Renal cortical epithelial cell (primary cell): ENCODE results near the gene UBE2G1. TPM values are rescaled to one million over a fixed set of nuclear protein-coding genes. Genes with fewer than 3 reads are reported as not detected.
A peak's percentile ranks its signal among the peaks of the same experiment; 100 is the strongest.
"Not testable (repeated sequence)": the region's sequence is repeated elsewhere in the genome, so short reads cannot be mapped to it uniquely, and the experiment has no call there.

Experiments used
- DNase-seq: peaks from one replicate; pipeline ENCODE4 v3.0.0-alpha.2; 2011; ENCODE audit warnings: low read depth
- total RNA-seq: library from RNA; depleted of rRNA; stranded (reverse); fragments of >200 nt; gene quantifications from 2 replicates; pipeline ENCODE4 v1.2.3, GENCODE V29; 2014

Gene UBE2G1
- total RNA-seq, 1 donor from 2014 or later = 70.1 TPM

DNA sequence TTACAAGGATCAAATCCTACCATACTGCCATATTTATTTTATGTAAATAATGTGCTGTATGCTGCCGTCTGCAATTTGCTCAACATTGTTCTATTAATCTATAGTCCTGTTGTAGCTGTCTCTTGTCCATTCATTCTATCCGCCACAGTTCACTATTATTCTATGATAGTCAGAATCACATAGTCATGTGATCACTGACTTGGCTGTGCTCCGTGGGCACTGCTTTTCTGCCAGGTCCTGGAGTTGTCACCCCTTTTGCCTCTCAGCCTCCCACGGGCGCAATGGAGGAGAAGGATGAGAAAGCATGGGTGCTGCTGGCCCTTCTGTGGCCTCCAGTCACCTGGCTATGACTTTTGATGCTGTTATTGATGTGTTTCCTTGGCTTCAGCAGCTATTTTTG, 65.4 kb downstream of the UBE2G1 start:
- no peak for DNase-seq

DNA sequence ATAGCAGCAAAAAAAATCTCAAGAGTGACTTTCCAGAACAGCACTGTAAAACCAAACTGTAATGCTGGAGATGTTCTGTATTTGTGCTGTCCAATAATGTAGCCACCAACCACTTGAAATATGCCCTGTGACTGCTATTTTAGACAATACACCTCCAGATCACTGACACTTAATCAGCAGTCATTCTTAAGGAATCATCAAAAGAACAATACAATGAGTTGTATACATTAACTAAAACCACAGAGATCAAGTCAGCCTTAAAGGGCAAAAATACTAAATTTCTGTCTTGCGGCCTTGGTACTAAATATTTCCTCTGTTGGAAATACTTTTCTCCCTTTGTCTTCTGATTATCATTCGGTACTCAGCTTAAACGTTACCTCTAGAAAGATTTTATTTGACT, 69.1 kb downstream of the UBE2G1 start:
- no peak for DNase-seq

DNA sequence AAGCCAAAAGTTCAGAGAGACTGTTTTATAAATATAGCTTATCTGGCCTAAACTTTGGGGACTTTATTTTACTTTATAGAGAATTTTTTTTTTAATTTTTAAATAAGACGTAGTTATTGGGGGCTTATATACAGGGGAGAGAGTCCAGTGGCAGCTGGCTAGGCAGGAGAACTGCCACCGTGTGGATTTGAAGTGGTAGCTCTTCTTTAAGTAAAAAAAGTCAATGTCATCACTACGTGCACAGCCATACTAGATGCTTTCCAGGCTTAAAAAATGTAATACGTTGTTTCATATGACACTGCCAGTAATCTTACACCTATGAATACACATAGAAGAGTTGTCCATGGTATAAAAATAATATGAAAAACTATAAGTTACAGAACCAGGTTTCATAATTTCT, 70.8 kb downstream of the UBE2G1 start:
- no peak for DNase-seq

DNA sequence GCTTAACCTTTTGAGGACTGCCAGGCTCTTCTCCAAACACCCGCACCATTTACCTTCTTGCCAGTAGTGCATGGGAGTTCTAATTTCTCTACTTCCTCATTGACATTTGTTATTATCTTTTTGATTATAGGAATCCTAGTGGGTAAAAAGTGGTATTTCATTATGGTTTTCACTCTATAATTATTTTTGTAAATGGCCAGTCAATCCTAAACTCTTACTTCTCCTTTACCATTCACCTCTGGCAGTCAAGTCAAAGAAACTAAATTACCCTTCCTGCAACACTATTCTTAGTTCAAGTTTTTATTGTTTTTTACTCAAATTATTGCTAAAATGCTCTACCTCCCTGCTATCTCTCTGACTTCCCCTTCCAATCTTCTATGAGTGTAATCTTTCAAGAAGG, 72.9 kb downstream of the UBE2G1 start:
- no peak for DNase-seq

DNA sequence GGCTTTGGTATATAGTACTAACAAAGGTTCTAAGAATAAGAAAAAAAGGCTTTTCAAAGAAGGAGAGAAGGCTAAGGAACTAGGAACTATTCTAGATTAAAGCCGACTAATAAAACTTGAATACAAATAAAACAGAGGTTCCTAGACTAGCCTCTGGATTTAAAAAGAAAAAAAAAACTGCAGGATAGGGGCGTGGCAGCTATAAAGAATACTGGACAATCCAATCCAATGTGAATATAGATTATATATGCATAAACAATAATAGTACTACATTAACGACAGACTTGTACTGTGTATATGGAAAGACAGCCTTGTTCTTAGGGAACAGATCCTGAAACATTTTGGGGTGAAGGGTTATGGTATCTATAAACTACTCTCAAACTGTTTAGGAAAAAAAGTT, 78.8 kb downstream of the UBE2G1 start:
- DNase-seq = no peak

DNA sequence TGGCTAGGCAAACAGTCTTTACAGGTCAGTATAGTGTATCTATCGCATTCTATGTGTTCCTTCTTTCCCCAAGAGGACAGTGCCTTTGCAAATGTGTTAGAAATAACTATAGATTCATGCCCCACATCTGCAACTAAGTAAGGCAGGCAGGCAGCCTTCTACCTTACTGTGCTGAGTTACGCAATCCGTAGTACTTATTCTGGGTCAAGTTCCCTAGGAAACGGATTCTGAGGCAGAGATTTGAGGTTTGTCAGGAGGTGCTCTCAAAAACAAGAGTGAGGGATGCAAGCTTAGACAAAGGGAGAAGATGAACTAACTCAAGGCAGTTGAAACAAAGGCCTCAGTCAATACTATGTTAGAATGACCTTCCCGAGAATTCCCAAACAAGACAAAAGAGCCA, 90.0 kb downstream of the UBE2G1 start:
- DNase-seq = peak; percentile 28

DNA sequence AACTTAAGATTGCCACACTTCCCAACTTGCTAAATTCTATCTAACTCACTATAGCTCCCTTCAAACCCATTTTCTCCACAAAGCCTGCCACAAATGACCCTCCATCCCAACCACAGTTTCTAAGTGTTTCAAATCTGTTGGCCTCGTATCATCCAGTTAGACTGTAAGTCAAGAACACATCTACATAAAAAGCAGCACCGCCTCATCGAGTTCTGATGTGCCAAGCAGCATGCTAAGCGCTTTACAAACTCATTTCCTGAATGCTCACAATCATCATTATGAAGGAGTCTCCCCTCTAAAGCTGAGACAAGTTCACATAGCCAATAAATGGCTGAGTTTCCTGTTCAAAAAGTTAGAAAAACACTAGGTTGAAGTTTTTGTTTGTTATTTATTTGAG, 93.5 kb downstream of the UBE2G1 start:
- no peak for DNase-seq

DNA sequence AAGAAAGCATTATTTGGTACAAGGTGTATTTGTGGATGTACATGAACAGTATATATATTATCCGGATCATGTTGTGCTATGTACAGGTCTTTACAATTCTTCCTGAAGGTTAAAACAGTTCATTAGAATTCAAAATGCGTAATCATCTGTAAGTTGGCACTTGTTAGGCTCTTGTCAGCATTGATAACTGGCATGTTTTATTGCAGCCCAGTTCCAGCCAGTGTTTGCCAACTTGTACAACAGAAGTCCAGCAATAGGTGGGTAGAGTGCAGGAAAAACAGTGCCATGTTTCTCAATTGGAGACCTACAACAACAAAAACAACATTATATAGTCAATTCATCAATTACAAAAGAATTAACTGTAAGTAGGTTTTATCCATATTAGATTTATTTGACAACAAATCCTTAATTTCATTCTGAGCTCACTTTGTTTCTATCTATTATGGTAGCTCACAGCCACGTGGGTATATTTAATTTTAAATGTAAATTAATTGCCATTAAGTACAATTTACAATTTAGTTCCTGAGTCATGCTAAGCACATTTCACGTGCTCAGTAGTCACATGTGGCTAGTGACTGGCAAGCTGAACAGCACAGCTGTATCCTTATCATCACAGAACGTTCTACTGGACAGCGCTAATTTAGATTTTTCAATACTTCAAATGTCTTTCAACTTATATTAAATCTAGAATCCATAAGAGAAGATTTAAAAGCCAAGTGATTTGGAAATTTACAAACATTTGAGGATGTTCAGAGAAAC, 94.1 kb downstream of the UBE2G1 start:
- no peak for DNase-seq

DNA sequence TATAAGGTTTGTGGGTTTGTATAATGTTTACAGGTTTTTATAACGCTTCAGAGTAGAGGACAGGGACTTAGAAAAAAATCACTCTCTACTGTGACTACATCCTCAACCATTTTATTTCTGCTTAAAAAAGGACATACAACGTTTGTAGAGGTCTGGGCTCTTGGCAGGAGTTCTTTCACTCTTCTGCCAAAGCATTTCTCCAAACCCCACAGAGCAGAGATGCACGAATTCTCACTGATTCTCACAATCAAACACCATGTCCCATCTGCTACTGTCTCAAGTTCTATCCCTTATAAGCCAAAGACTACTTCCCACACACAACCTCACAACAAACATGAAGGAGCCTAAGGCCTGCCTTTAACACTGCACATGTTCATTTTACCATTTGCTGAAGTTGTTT, 95.7 kb downstream of the UBE2G1 start:
- DNase-seq = no peak

DNA sequence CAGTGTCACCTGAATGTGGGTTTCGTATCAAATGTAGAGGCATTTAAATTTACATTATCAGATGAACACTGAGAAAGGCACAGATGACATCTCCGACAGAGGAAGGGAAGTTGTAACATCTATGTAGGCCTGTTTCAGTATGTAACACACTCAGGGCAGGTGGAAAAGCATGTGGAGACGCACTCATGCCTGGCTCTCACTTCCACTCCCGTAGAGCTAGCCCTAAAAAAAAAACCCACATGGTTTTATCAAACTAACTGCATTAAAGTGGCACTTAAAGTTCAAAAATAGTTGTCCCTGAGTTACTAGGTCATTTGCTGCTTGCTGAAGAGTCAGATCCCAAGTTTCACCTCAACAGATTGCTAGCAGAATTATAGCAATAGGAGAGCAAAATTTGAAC, 96.6 kb downstream of the UBE2G1 start:
- no peak for DNase-seq

DNA sequence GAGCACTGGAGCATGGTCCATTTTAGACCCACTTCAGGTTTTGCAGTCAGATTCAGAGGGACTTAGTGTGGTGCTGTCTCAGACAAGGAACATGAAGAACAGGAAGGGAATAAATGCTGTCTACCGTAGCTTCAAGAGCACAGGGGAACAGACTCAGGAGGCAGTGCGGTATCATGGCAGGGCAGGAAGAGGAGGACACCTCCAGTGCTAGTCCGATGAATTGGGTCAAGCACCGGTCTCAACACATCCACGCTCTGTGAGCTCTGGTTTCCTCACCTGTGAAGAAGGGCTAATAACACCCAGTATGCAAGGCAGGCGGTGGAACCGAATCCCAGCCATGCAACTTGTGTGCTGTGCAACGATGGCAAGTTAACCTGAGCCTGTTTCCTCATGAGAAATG, 99.1 kb downstream of the UBE2G1 start:
- DNase-seq = no peak

DNA sequence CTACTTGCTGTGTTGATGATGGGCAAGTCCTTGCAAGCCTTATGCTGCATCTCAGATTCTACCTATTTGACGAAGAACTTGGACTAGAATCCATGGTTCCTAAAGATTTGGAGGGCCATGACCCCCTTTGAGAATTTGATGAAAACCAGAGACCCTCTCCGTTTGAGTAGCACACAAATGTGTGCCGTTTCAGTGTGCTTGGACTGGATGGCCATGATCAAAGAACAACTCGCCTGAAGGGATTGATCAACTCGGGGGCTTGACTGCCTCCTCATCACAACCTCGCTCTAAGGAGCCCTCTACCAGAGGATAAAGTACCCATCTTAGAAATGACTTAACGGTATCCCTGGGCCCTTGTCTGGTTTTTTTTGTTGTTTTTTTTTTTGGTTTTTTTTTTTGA, 99.9 kb downstream of the UBE2G1 start:
- no peak for DNase-seq

DNA sequence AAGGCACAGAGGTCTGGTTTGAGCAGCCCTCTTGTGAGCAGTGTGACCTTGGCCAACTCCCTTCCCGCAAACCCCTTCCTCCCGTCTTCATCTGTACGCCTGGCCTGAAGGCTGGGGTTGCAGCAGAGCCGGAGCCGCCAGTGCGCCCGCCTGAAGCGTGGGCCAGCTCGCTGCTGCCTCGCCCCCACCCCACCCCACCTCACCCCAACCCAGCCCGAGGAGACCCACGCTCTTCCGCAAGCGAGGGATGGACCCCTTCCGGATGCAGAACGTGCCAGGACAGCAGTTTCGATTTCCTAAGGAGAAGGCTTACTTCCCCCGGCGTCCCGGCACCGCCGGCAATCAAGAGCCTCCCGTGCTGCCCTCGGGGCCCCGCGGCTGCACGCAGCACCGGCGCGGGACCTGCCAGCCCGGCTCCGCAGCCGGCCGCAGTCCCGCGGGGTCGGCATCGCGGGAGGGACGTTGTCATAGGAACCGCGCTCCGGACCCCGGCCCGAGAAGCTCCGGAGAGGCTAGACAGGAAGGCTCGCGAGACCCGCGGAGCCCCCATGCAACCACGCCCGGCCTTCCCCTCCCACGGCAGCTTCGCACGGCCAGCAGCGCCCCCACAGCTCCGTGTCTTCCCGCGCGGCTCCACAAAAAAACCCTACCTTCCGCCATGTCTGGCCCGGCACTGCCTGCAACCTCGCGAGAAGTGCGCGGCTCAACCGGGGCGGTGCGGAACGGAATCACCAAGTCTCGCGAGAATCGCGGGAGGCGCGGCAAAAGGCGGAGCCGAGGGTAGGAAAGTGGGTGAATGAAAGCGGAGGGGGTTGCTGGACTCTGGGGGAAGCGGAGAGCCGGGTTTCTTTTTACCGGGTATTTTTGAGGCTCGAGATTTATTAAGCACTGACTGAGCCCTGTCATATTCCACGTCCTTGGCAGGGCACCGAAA, 102.9 kb downstream of the UBE2G1 start, which contains the start of gene ANKFY1:
Gene ANKFY1, minus strand, starts transcription at position 698 of the 934 bp plus-strand sequence. Its CDS starts 38 bp downstream, at position 660.
- peak; percentile 78 for DNase-seq

DNA sequence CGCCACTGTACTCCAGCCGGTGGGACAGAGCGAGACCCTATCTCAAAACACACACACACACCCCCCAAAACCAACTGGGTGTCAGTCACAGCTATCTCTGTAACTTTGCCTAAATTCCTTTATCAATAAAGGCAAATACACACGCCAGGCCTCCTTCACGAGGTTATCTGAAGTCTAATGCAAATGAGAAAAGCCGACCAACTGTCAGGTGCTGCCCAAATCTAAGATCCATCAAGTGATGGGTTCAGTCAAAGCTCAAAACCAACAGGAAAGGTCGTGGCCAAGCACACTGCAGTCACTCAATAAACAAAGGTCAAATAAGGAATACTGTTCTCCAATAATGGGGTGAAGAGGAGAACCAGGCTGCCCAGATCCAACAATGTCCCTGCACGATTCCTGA, 103.8 kb downstream of the UBE2G1 start:
- DNase-seq = no peak

DNA sequence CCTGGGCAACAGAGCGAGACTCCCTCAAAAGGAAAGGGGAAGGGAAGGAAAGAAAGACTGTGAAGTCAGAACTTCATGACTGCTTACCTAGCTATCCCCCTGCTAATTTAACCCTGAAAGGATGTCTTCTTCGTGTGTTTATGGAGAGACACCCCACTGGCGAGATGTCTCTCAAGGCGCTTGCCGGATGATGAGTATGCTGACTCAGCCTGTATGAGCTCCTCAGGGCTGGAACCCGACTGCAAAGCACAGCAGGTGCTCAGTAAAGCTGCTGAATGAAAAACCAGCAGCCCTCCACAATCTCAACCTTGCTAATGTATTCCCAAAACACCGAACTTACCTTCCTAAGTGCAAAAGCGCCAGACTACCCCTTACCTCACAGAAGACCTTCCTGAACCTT, 105.0 kb downstream of the UBE2G1 start:
- no peak for DNase-seq

DNA sequence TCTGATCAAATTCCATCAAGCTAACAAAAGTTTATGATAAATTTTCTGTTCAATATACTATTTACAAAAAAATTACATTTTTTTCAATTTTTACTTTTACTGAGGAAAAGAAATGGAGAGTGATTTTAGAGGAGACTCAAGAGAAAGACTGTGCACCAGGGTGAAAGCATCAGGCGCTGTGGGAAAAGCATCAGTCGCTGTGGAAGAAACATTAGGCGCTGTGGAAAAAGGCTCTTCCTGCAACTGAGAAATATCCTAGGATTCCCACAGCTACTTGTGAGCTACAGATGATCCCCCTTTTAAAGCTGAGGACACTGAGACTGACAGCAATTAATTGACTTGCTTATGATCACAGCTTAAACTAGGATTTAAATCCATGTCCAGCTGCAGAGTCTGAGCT, 107.6 kb downstream of the UBE2G1 start:
- DNase-seq = no peak

DNA sequence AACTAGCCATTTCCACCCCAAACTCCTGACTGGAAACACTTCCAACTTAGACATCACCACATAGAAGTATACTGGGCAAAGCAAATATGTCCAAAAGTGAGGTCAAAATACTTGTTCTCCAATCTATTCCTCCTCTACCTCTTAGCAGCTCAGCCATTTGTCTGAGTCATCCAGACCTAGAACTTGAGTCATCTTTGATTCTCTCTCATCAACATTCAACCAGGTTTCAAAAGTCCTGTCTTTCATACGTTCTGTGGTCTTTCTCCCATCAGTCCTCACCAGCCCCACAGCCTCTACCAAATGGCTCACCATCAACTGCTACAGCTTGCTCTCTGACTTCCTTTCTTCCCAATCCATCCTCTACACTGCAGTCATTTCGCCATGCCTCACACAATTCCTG, 109.5 kb downstream of the UBE2G1 start:
- peak; percentile 22 for DNase-seq

DNA sequence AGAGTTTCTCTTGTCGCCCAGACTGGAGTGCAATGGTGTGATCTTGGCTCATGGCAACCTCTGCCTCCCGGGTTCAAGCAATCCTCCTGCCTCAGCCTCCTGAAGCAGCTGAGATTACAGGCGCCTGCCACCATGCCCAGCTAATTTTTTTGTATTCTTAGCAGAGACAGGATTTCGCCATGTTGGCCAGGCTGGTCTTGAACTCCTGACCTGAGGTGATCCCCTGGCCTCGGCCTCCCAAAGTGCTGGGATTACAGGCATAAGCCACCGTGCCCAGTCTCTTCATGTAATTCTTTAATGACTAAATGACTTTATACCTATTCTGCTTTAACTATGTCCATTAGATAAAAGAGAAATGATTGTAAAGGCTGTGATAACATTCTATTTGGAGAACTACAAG, 111.2 kb downstream of the UBE2G1 start:
- DNase-seq = not testable (repeated sequence)

DNA sequence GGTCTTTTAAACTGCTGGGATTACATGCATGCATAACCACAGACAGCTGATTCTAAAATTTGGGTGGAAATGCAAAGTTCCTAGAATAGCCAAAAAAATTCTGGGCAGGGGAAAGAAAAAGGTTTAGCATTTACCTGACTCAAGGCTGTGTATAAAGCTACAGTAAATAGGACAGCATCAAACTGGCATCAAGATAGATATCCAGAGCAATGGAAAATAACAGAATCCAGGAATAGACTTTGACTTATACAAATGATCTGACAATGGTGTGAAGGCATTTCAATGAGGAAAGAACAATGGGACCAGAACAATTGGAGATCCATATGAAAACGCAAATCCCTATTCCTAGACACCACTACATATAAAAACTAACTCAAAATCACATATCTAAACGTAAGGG, 115.6 kb downstream of the UBE2G1 start:
- no peak for DNase-seq

DNA sequence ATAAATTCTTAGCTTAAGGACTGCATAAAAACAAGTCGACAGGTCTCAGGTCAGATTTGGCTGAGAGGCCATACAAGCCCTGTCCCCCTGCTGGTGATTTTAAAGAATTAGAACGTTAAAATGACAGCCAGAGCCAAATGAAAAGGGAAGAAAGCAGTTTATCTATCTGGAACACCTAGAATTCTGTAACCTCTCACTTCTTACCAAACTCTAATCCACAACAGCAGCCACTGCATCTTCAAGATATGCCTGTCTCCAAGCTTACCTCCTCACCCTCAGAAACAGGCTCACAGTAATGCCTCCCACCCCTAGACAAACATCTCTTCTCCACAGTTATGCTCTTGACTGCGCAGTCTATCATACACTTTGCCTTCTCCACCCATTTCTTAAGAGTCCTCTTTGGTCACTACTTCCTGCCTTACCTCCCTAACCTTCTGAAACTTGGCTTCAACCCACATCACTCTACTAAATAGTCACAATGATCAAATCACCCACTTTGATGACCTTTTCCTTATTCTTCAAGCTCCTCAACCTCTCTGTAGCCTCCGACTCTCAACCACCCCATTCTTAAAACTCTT, 116.9 kb downstream of the UBE2G1 start:
- DNase-seq = peak; percentile 33

DNA sequence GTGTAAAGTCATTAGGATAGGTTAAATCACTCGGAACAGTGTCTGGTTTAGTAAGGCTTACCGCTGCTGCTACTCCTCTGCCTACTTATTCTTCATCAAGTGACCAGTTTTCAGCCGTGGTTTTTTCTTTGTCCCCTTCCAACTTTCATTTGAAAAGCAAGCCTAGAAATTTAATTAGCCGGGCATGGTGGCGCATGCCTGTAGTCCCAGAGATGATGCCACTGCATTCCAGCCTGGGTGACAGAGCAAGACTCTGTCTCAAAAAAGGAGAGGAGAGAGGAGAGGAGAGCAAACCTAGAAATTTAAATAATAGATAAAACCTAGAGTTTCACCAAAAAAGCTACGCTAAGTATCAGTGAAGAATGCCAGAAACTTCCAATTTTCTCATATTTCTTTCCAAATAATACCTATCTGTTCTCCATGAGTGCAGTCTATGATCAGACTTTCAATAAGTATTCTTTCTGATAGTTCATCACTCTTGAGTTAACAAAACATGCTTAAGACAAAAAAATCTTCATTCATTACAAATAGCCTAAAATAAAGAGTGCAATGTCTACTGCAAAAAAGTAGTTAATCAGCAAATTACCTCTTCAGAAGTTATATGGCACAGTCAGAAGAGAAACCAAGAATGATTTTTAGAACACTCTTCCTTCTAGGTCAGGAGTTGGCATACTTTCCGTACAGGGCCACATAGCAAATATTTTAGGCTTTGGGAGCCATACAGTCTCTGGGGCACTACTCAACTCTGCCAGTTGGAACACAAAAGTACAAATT, 117.8 kb downstream of the UBE2G1 start:
- no peak for DNase-seq

DNA sequence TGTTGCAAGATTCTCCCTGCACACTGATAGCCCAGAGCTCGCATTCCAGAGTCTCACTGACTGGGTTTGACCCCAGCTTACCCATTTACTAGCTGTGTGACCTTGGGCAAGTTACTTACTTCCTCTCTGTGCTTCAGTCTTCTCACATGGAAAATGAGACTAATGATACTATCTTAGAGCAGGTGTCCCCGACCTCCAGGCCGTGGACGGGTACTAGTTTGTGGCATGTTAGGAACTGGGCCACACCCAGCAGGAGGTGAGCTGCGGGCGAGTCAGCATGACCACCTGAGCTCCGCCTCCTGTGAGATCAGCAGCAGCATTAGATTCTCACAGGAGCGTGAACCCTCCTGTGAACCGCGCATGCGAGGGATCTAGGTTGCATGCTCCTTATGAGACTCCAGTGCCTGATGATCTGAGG, 118.5 kb downstream of the UBE2G1 start:
- DNase-seq = peak; percentile 82
